ENCODE results near the gene CFAP46.

CFAP46 gene

GRCh38 chr10:132916421-132916841, 25.9 kb downstream of the CFAP46 start:
- H3K4me3 ChIP-seq (ENCODE audit: control insufficient read depth, low read depth, low read length), result no peak overlapping the region
- TF ChIP-seq CTCF (conservative IDR thresholded peaks at IDR 0.05; ENCODE audit: control insufficient read depth, insufficient read depth, low read depth, low read length), result no peak

GRCh38 chr10:132915411-132915810, 27.0 kb downstream of the CFAP46 start:
- H3K4me3 ChIP-seq (ENCODE audit: control insufficient read depth, low read depth, low read length), result no peak overlapping the region
- DNase-seq (ENCODE audit: low read depth), result no peak
- no peak for TF ChIP-seq CTCF (conservative IDR thresholded peaks at IDR 0.05; ENCODE audit: control insufficient read depth, insufficient read depth, low read depth, low read length)

More at GRCh38 chr10:132916421-132916841, 25.9 kb downstream of the CFAP46 start:
- DNase-seq (ENCODE audit: low read depth), result no peak

GRCh38 chr10:132914732-132915131, 27.6 kb downstream of the CFAP46 start:
- DNase-seq (ENCODE audit: low read depth), result no peak
- TF ChIP-seq CTCF (conservative IDR thresholded peaks at IDR 0.05; ENCODE audit: control insufficient read depth, insufficient read depth, low read depth, low read length), result no peak
- no peak overlapping the region for H3K4me3 ChIP-seq (ENCODE audit: control insufficient read depth, low read depth, low read length)

GRCh38 chr10:132913559-132914115, 28.7 kb downstream of the CFAP46 start:
- H3K4me3 ChIP-seq (ENCODE audit: control insufficient read depth, low read depth, low read length), result no peak overlapping the region
- TF ChIP-seq CTCF (conservative IDR thresholded peaks at IDR 0.05; ENCODE audit: control insufficient read depth, insufficient read depth, low read depth, low read length), result no peak
- no peak for DNase-seq (ENCODE audit: low read depth)

DNA sequence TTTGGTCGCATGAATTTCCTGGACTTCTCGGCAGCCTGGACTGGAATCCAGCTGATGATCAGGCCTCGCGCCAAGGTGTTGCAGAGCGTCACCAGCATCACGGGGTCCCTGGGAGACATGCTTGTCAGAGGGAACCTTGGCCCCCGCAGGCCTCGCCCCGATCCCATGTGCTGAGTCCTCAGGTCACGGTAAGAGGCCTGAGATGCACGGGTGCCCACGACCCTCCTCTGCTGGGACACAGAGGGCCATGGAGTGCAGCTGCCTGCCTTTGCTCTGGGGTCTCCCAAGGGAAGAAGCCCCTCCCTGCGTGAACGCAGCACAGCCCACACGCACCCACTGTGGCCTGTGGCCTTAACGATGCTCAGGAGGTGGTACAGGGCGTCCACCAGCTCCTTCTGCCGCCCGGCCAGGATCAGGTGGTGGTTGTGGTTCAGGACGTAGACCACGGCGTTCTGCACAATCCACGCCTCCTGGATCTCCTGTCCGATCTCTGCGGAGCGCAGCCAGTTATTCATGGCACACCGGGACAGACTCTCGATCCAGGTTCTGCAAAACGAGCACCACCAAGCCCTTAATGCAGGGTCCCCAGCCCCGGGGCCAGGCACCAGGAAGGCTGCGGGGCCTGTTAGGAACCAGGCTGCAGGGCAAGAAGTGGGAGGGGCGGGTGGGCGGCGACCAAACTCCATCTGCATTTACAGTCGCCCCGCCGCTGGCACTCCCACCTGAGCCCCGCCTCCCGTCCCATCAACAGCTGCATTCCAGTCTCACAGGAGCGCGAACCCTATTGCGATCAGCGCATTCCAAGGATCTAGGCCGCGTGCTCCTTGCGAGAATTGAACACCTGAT, 29.4 kb downstream of the CFAP46 start:
- DNase-seq (ENCODE audit: low read depth), result no peak
- TF ChIP-seq CTCF (conservative IDR thresholded peaks at IDR 0.05; ENCODE audit: control insufficient read depth, insufficient read depth, low read depth, low read length), result no peak
- no peak overlapping the region for H3K4me3 ChIP-seq (ENCODE audit: control insufficient read depth, low read depth, low read length)

DNA sequence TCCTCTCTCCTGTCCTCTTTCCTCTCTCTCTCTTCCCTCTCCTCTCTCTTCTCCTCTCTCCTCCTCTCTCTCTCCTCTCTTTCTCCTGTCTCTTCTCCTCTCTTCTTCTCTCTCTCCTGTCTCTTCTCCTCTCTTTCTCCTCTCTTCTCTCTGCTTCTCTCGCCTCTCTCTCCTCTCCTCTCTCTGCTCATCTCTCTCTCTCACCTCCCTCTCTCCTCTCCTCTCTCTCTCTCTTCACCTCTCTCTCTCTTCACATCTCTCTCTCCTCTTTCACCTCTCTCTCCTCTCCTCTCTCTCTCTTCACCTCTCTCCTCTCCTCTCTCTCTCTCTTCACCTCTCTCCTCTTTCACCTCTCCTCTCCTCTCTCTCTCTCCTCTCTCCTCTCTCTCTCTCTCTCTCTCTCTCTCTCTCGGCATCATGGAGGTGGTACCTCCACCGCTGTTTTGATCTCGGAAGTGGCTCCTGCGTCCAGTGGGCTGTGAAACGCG, 30.1 kb downstream of the CFAP46 start:
- DNase-seq (ENCODE audit: low read depth), result no peak
- no peak for TF ChIP-seq CTCF (conservative IDR thresholded peaks at IDR 0.05; ENCODE audit: control insufficient read depth, insufficient read depth, low read depth, low read length)
- H3K4me3 ChIP-seq (ENCODE audit: control insufficient read depth, low read depth, low read length), result no peak overlapping the region
